ENCODE measurements around the gene GPR149. TPM values are rescaled to one million over a fixed set of nuclear protein-coding genes. Genes with fewer than 3 reads are reported as not detected.

The GPR149 gene
- total RNA-seq, 1 donor from 2014 or later, result not detected

GRCh38 chr3:154422694-154423093 is 7.3 kb downstream of the GPR149 start:
- Histone ChIP-seq H3K9me3 (ENCODE audit: control insufficient read depth in 3 of 3, low read length in 3 of 3) (peaks cover 0 to 3% (median 0%) of the 10 kb centered on the region in 3 donors), H3K9ac (ENCODE audit: low read depth in 1 of 3, low read length in 3 of 3) (no peak overlapping the region), H3K4me3 (ENCODE audit: low read length in 3 of 3) (no peak overlapping the region), H3K36me3 (ENCODE audit: control insufficient read depth in 3 of 3, insufficient read depth in 3 of 3, low read length in 3 of 3) (no peaks in the 10 kb centered on the region), H3K4me1 (ENCODE audit: control insufficient read depth in 3 of 3, insufficient read depth in 3 of 3, low read length in 3 of 3) (no peaks in the 10 kb centered on the region), H3K27me3 (ENCODE audit: control insufficient read depth in 3 of 3, insufficient read depth in 3 of 3, low read length in 3 of 3) (peaks cover 5% of the 10 kb centered on the region in 3 donors), H3K27ac (ENCODE audit: low read depth, low read length) (no peak overlapping the region)

GRCh38 chr3:154421083-154421482 is 8.9 kb downstream of the GPR149 start:
- Histone ChIP-seq H3K9me3 (ENCODE audit: control insufficient read depth in 3 of 3, low read length in 3 of 3) (no peaks in the 10 kb centered on the region), H3K27ac (ENCODE audit: low read depth, low read length) (no peak overlapping the region), H3K36me3 (ENCODE audit: control insufficient read depth in 3 of 3, insufficient read depth in 3 of 3, low read length in 3 of 3) (no peaks in the 10 kb centered on the region), H3K4me1 (ENCODE audit: control insufficient read depth in 3 of 3, insufficient read depth in 3 of 3, low read length in 3 of 3) (no peaks in the 10 kb centered on the region), H3K27me3 (ENCODE audit: control insufficient read depth in 3 of 3, insufficient read depth in 3 of 3, low read length in 3 of 3) (no peaks in the 10 kb centered on the region), H3K4me3 (ENCODE audit: low read length in 3 of 3) (no peak overlapping the region), H3K9ac (ENCODE audit: low read depth in 1 of 3, low read length in 3 of 3) (no peak overlapping the region)

DNA sequence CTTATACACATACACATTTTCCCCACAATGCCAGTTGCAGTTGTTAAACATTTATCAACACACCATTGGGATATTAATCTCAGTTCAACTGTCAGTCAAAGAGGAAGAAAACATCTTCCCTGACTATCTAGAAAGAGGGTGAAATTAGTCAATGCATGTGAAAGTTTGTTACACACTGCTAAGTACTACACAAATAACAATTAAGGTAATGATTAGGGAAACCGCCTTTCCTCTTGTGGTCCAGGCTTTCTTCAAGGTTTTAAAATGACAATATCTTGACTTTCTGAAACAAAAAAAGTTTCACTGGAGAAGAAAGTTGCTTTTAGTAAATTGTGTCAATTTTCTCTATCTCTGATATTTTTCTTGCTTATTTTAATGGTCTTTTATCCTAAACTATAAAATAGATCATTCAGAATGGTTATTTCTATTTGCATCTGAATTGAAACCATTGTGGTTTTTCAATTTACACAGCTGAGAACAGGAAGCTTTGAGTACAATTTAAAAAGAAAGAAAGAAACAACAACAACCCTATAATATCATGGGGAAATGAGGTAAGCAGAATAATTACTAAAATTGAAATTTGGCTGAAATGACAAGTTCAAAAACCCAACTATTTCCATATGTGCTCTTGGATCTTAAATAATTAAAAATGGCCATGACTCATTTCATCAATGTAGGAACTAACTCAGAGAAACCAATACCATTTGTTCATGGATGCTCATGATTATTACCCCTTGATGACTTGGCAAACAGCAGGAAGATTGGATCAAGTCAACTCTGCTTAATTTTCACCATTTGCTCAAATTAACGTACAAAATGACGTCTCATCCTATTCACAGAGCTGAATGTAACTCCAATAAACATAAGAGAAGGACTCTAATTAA is 31.7 kb downstream of the GPR149 start:
- Histone ChIP-seq H3K4me3 (ENCODE audit: low read length in 3 of 3) (no peak overlapping the region), H3K36me3 (ENCODE audit: control insufficient read depth in 3 of 3, insufficient read depth in 3 of 3, low read length in 3 of 3) (no peaks in the 10 kb centered on the region), H3K4me1 (ENCODE audit: control insufficient read depth in 3 of 3, insufficient read depth in 3 of 3, low read length in 3 of 3) (no peaks in the 10 kb centered on the region), H3K9ac (ENCODE audit: low read depth in 1 of 3, low read length in 3 of 3) (no peak overlapping the region), H3K9me3 (ENCODE audit: control insufficient read depth in 3 of 3, low read length in 3 of 3) (no peaks in the 10 kb centered on the region), H3K27me3 (ENCODE audit: control insufficient read depth in 3 of 3, insufficient read depth in 3 of 3, low read length in 3 of 3) (no peaks in the 10 kb centered on the region), H3K27ac (ENCODE audit: low read depth, low read length) (no peak overlapping the region)

- Histone ChIP-seq H3K9ac (ENCODE audit: low read depth in 1 of 3, low read length in 3 of 3) (no peak overlapping the region), H3K27me3 (ENCODE audit: control insufficient read depth in 3 of 3, insufficient read depth in 3 of 3, low read length in 3 of 3) (no peaks in the 10 kb centered on the region), H3K4me1 (ENCODE audit: control insufficient read depth in 3 of 3, insufficient read depth in 3 of 3, low read length in 3 of 3) (no peaks in the 10 kb centered on the region), H3K36me3 (ENCODE audit: control insufficient read depth in 3 of 3, insufficient read depth in 3 of 3, low read length in 3 of 3) (no peaks in the 10 kb centered on the region), H3K9me3 (ENCODE audit: control insufficient read depth in 3 of 3, low read length in 3 of 3) (peaks cover 0 to 2% (median 0%) of the 10 kb centered on the region in 3 donors), H3K4me3 (ENCODE audit: low read length in 3 of 3) (no peak overlapping the region), H3K27ac (ENCODE audit: low read depth, low read length) (no peak overlapping the region)
Measured at GRCh38 chr3:154389861-154390260, 40.1 kb downstream of the GPR149 start.

- no peaks in the 10 kb centered on the region for H3K4me1 ChIP-seq (ENCODE audit: control insufficient read depth in 3 of 3, insufficient read depth in 3 of 3, low read length in 3 of 3)
- no peak overlapping the region for H3K9ac ChIP-seq (ENCODE audit: low read depth in 1 of 3, low read length in 3 of 3)
- peaks cover 0 to 2% (median 0%) of the 10 kb centered on the region in 3 donors for H3K9me3 ChIP-seq (ENCODE audit: control insufficient read depth in 3 of 3, low read length in 3 of 3)
- no peaks in the 10 kb centered on the region for H3K36me3 ChIP-seq (ENCODE audit: control insufficient read depth in 3 of 3, insufficient read depth in 3 of 3, low read length in 3 of 3)
- no peak overlapping the region for H3K4me3 ChIP-seq (ENCODE audit: low read length in 3 of 3)
- H3K27me3 ChIP-seq (ENCODE audit: control insufficient read depth in 3 of 3, insufficient read depth in 3 of 3, low read length in 3 of 3), result no peaks in the 10 kb centered on the region
- H3K27ac ChIP-seq (ENCODE audit: low read depth, low read length), result no peak overlapping the region
Measured at GRCh38 chr3:154384479-154384878, 45.5 kb downstream of the GPR149 start.

DNA sequence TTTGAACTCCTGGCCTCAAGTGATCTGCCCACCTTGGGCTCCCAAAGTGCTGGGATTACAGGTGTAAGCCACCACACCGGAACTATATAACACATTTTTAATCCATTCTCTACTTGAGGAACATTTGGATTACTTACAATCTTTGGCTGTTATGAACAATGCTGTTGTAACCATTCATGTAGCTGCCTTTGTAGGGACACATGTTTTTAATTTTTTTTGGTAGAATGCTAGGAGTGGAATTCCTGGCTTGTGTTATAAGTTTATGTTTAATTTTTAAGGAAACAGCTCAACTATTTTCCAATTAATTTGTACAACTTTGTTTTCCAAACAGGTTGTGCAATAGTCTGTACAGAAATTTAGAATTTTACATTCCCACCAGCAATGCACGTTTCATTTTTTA is 51.7 kb downstream of the GPR149 start:
- H3K27me3 ChIP-seq (ENCODE audit: control insufficient read depth in 3 of 3, insufficient read depth in 3 of 3, low read length in 3 of 3), result no peaks in the 10 kb centered on the region
- no peaks in the 10 kb centered on the region for H3K36me3 ChIP-seq (ENCODE audit: control insufficient read depth in 3 of 3, insufficient read depth in 3 of 3, low read length in 3 of 3)
- no peak overlapping the region for H3K9ac ChIP-seq (ENCODE audit: low read depth in 1 of 3, low read length in 3 of 3)
- H3K4me1 ChIP-seq (ENCODE audit: control insufficient read depth in 3 of 3, insufficient read depth in 3 of 3, low read length in 3 of 3), result no peaks in the 10 kb centered on the region
- no peaks in the 10 kb centered on the region for H3K9me3 ChIP-seq (ENCODE audit: control insufficient read depth in 3 of 3, low read length in 3 of 3)
- H3K27ac ChIP-seq (ENCODE audit: low read depth, low read length), result no peak overlapping the region
- H3K4me3 ChIP-seq (ENCODE audit: low read length in 3 of 3), result no peak overlapping the region

DNA sequence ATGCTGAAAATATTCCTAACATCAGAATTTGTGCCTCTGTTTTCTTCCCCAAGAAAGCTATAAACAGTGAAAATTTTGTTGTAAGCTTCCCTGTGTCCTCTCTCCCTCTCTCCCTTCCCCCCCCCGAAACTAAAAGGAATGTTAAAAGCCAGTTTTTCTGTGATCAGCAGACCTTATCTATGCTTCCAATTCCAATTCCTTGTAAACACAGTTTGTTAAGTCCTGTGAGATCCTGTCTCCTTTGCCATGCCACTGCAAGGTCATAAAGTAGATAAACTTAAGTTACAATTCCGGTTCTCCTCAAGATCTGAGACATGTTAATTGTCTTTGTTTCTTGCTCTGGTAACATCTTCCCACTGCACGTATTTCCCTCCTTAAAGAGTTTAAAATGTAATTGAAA is 62.8 kb downstream of the GPR149 start:
- Histone ChIP-seq H3K9me3 (ENCODE audit: control insufficient read depth in 3 of 3, low read length in 3 of 3) (peaks cover 0 to 5% (median 0%) of the 10 kb centered on the region in 3 donors), H3K4me1 (ENCODE audit: control insufficient read depth in 3 of 3, insufficient read depth in 3 of 3, low read length in 3 of 3) (no peaks in the 10 kb centered on the region), H3K27ac (ENCODE audit: low read depth, low read length) (no peak overlapping the region), H3K4me3 (ENCODE audit: low read length in 3 of 3) (no peak overlapping the region), H3K27me3 (ENCODE audit: control insufficient read depth in 3 of 3, insufficient read depth in 3 of 3, low read length in 3 of 3) (no peaks in the 10 kb centered on the region), H3K36me3 (ENCODE audit: control insufficient read depth in 3 of 3, insufficient read depth in 3 of 3, low read length in 3 of 3) (no peaks in the 10 kb centered on the region), H3K9ac (ENCODE audit: low read depth in 1 of 3, low read length in 3 of 3) (no peak overlapping the region)

DNA sequence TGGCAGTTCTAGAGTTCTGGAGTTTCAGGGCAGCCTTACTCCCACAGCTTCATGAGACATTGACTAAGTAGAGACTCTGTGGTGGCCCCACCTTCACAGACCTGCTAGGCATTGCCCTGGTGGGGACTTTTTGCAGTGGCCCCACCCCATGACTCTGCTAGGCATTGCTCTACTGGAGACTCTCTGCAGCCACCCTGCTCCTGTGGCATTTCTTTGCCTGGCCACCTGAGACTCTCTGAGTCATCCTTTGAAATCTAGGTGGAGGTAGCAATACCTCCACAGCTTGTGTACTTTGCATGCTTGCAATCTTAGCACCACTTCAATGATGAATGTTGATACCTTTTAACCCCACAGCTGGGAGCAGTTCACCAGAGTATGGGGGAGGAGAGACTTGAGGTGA is 65.1 kb downstream of the GPR149 start:
- Histone ChIP-seq H3K4me1 (ENCODE audit: control insufficient read depth in 3 of 3, insufficient read depth in 3 of 3, low read length in 3 of 3) (no peaks in the 10 kb centered on the region), H3K4me3 (ENCODE audit: low read length in 3 of 3) (no peak overlapping the region), H3K27ac (ENCODE audit: low read depth, low read length) (no peak overlapping the region), H3K27me3 (ENCODE audit: control insufficient read depth in 3 of 3, insufficient read depth in 3 of 3, low read length in 3 of 3) (no peaks in the 10 kb centered on the region), H3K9ac (ENCODE audit: low read depth in 1 of 3, low read length in 3 of 3) (no peak overlapping the region), H3K9me3 (ENCODE audit: control insufficient read depth in 3 of 3, low read length in 3 of 3) (peaks cover 0 to 5% (median 0%) of the 10 kb centered on the region in 3 donors), H3K36me3 (ENCODE audit: control insufficient read depth in 3 of 3, insufficient read depth in 3 of 3, low read length in 3 of 3) (no peaks in the 10 kb centered on the region)

DNA sequence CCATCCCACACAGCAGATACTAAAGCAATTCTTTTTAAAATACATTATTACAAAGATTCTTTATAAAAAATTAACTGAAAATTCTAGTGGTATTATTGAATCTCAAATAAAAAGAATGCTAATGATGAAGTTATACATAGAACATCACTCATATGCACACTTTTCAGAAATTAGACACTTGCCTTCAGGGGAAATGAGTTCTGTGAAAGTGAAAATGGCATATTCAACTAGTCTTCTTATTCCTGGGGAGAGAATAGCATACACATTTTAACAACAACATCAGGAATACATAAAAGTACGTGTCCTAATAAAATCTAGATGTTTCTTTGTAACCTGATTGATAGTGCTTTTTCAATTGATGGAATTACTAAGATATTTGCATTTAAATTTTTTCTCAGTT is 68.9 kb downstream of the GPR149 start:
- Histone ChIP-seq H3K9me3 (ENCODE audit: control insufficient read depth in 3 of 3, low read length in 3 of 3) (peaks cover 0 to 5% (median 0%) of the 10 kb centered on the region in 3 donors), H3K4me3 (ENCODE audit: low read length in 3 of 3) (no peak overlapping the region), H3K27me3 (ENCODE audit: control insufficient read depth in 3 of 3, insufficient read depth in 3 of 3, low read length in 3 of 3) (no peaks in the 10 kb centered on the region), H3K9ac (ENCODE audit: low read depth in 1 of 3, low read length in 3 of 3) (no peak overlapping the region), H3K27ac (ENCODE audit: low read depth, low read length) (no peak overlapping the region), H3K36me3 (ENCODE audit: control insufficient read depth in 3 of 3, insufficient read depth in 3 of 3, low read length in 3 of 3) (no peaks in the 10 kb centered on the region), H3K4me1 (ENCODE audit: control insufficient read depth in 3 of 3, insufficient read depth in 3 of 3, low read length in 3 of 3) (no peaks in the 10 kb centered on the region)

- Histone ChIP-seq H3K27me3 (ENCODE audit: control insufficient read depth in 3 of 3, insufficient read depth in 3 of 3, low read length in 3 of 3) (no peaks in the 10 kb centered on the region), H3K4me3 (ENCODE audit: low read length in 3 of 3) (no peak overlapping the region), H3K9me3 (ENCODE audit: control insufficient read depth in 3 of 3, low read length in 3 of 3) (no peaks in the 10 kb centered on the region), H3K27ac (ENCODE audit: low read depth, low read length) (no peak overlapping the region), H3K4me1 (ENCODE audit: control insufficient read depth in 3 of 3, insufficient read depth in 3 of 3, low read length in 3 of 3) (no peaks in the 10 kb centered on the region), H3K9ac (ENCODE audit: low read depth in 1 of 3, low read length in 3 of 3) (no peak overlapping the region), H3K36me3 (ENCODE audit: control insufficient read depth in 3 of 3, insufficient read depth in 3 of 3, low read length in 3 of 3) (no peaks in the 10 kb centered on the region)
Measured at GRCh38 chr3:154356009-154356408, 74.0 kb downstream of the GPR149 start.

Measured in skeletal muscle tissue (tissue), 4 donors.